Natural killer cell (primary cell): ENCODE measurements around the gene OLFM3. TPM values are rescaled to one million over a fixed set of nuclear protein-coding genes. Genes with fewer than 3 reads are reported as not detected.

Source experiments
- ATAC-seq, 3 donors: fragments of 150-1000 bp in 2 of 3; fragments of 200-7000 bp in 1 of 3; cut with Tn5 transposase; 1 replicate in 1 of 3; 2 replicates in 2 of 3; pipeline ENCODE4 v1.10.0; 2021; ENCODE audit warnings: mild to moderate bottlenecking in 2 of 3, moderate library complexity in 2 of 3
- DNase-seq, 2 donors: peaks; one replicate each; pipeline versions ENCODE4 v3.0.0 to v3.0.0-alpha.2; 2013 to 2021; ENCODE audit warnings: mixed read lengths in 1 of 2
- H3K27ac ChIP-seq: one replicate; pipeline ENCODE4 v1.5.1; 2013; ENCODE audit warnings: mild to moderate bottlenecking, low read length
- H3K27me3 ChIP-seq: one replicate; pipeline ENCODE4 v1.6.1; 2013; ENCODE audit warnings: low read length; ENCODE audit not compliant: control insufficient read depth, insufficient read depth
- H3K36me3 ChIP-seq: one replicate; pipeline ENCODE4 v1.6.1; 2013; ENCODE audit warnings: low read length; ENCODE audit not compliant: control insufficient read depth, insufficient read depth
- H3K4me1 ChIP-seq: one replicate; pipeline ENCODE4 v1.6.1; 2013; ENCODE audit warnings: low read length; ENCODE audit not compliant: control insufficient read depth, insufficient read depth
- H3K4me3 ChIP-seq: one replicate; pipeline ENCODE4 v1.5.1; 2013; ENCODE audit warnings: low read length
- H3K9me3 ChIP-seq: one replicate; pipeline ENCODE4 v1.6.1; 2013; ENCODE audit warnings: low read length; ENCODE audit not compliant: control insufficient read depth, insufficient read depth
- H3K27ac Mint-ChIP-seq, 2 donors: one replicate each; pipeline ENCODE4 v1.8.0; 2022; ENCODE audit warnings: mild to moderate bottlenecking in 2 of 2, mixed read lengths in 2 of 2, moderate library complexity in 1 of 2
- H3K27me3 Mint-ChIP-seq, 2 donors: one replicate each; pipeline ENCODE4 v1.8.0; 2022; ENCODE audit warnings: low read depth in 2 of 2, mixed read lengths in 2 of 2
- H3K36me3 Mint-ChIP-seq: one replicate; pipeline ENCODE4 v1.8.0; 2022; ENCODE audit warnings: mixed read lengths
- H3K4me1 Mint-ChIP-seq, 2 donors: one replicate each; pipeline ENCODE4 v1.8.0; 2022; ENCODE audit warnings: mixed read lengths in 2 of 2
- H3K4me3 Mint-ChIP-seq: one replicate; pipeline ENCODE4 v1.8.0; 2022; ENCODE audit warnings: mild to moderate bottlenecking, moderate library complexity, mixed read lengths
- H3K9me3 Mint-ChIP-seq, 2 donors: one replicate each; pipeline ENCODE4 v1.8.0; 2022; ENCODE audit warnings: mixed read lengths in 2 of 2
- WGBS: methylation state at CpG from one replicate; pipeline ENCODE4 v1.1.7; 2013; ENCODE audit warnings: missing lambda C conversion rate; ENCODE audit not compliant: insufficient coverage; 5-methylcytosine and 5-hydroxymethylcytosine counted together
- intact Hi-C: fragments of 100-400 bp; cut with micrococcal nuclease; formaldehyde crosslinking; loops from one replicate; pipeline ENCODE4 v1.14.2; 2022
- total RNA-seq, 4 donors: library from RNA; stranded (reverse); fragments of 120-200 nt in 1 of 4; gene quantifications; one replicate each; pipeline versions ENCODE4 v1.2.3 to v1.2.4, GENCODE V29; 2013 to 2022
- TF ChIP-seq, protein P1 (sequence below): fragments of 200-600 bp; IDR thresholded peaks from one replicate; pipeline ENCODE4 v1.8.0; 2022; ENCODE audit warnings: antibody characterized with exemption

OLFM3 gene
- total RNA-seq, 3 donors from 2014 or later (not counting 1 experiment from before 2014, with no cell fraction given), result not detected

DNA sequence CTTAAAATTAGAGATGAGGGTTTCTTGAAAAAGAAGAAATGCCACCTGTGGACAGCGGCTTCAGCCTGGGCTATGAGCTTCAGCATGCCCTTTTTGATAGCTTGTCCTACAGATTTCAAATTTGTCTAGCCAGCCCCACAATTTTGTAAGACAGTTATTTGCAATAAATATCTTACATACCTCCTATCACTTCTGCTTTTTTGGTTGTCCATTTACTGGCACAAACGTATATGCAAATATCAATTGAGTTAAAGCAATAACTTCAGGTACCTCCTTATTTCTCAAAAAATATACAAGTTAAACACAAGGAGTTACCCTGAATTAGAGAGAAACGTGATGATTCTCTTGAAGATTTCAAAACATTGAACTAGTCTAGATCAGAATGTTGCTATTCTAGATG, 53.5 kb downstream of the OLFM3 start:
- ATAC-seq (no peak), DNase-seq (no peak)
- no peak overlapping the region for H3K27ac ChIP-seq
- no peaks in the 10 kb centered on the region for H3K4me1 ChIP-seq
- TF ChIP-seq, protein P1, sequence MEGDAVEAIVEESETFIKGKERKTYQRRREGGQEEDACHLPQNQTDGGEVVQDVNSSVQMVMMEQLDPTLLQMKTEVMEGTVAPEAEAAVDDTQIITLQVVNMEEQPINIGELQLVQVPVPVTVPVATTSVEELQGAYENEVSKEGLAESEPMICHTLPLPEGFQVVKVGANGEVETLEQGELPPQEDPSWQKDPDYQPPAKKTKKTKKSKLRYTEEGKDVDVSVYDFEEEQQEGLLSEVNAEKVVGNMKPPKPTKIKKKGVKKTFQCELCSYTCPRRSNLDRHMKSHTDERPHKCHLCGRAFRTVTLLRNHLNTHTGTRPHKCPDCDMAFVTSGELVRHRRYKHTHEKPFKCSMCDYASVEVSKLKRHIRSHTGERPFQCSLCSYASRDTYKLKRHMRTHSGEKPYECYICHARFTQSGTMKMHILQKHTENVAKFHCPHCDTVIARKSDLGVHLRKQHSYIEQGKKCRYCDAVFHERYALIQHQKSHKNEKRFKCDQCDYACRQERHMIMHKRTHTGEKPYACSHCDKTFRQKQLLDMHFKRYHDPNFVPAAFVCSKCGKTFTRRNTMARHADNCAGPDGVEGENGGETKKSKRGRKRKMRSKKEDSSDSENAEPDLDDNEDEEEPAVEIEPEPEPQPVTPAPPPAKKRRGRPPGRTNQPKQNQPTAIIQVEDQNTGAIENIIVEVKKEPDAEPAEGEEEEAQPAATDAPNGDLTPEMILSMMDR, result no peak
- intact Hi-C loops, result no loop called here
- Mint-ChIP-seq H3K9me3 (peaks cover 2% of the 10 kb centered on the region in 2 donors), H3K27me3 (no peaks in the 10 kb centered on the region), H3K27ac (no peak overlapping the region), H3K4me3 (no peak overlapping the region), H3K36me3 (no peaks in the 10 kb centered on the region), H3K4me1 (no peaks in the 10 kb centered on the region)
- WGBS, result 90% methylated on average over 1 of the region's 3 CpGs
- H3K36me3 ChIP-seq, result no peaks in the 10 kb centered on the region
- H3K4me3 ChIP-seq, result no peak overlapping the region
- no peaks in the 10 kb centered on the region for H3K27me3 ChIP-seq
- no peaks in the 10 kb centered on the region for H3K9me3 ChIP-seq

DNA sequence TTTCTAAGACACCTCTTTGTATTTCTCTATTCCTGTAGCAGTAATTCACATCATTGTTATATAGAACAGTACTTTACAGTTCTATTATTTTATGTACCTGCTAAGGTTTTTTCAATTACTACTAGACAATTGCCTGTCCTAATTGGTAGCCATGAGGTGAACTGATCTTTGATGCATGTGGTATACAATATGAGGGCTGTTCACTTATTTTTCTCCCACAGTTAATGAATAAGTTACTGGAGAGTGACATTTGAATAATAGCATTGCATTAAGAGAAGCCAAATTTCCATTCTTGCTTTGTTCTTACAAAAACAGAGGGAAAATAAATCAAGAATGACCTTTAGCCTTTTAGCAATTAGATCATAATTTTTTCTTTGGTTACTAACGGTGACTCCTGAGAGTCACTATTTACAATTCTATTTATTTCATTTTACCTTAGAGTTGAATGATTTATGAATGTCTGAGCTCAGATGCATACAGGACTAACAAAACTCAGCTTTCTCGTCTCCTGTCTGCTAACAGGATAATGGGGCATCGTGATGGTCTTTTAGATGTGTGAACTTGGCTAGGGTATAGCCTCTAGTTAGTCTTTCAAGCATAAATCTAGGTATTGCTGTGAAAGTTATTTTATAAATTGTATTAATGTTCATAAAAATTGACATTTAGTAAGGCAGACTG, 54.1 kb downstream of the OLFM3 start:
- Histone ChIP-seq H3K9me3 (no peaks in the 10 kb centered on the region), H3K4me1 (no peaks in the 10 kb centered on the region), H3K27me3 (no peaks in the 10 kb centered on the region), H3K4me3 (no peak overlapping the region), H3K27ac (no peak overlapping the region), H3K36me3 (no peaks in the 10 kb centered on the region)
- H3K4me3 Mint-ChIP-seq, result no peak overlapping the region
- intact Hi-C loops, result no loop called here
- DNase-seq (no peak), ATAC-seq (no peak)
- 83% methylated on average over 1 of the region's 3 CpGs for WGBS
- H3K4me1 Mint-ChIP-seq, result no peaks in the 10 kb centered on the region
- H3K27me3 Mint-ChIP-seq, result no peaks in the 10 kb centered on the region
- TF ChIP-seq, protein P1, result no peak
- no peaks in the 10 kb centered on the region for H3K36me3 Mint-ChIP-seq
- peaks cover 3% of the 10 kb centered on the region in 2 donors for H3K9me3 Mint-ChIP-seq
- no peak overlapping the region for H3K27ac Mint-ChIP-seq

DNA sequence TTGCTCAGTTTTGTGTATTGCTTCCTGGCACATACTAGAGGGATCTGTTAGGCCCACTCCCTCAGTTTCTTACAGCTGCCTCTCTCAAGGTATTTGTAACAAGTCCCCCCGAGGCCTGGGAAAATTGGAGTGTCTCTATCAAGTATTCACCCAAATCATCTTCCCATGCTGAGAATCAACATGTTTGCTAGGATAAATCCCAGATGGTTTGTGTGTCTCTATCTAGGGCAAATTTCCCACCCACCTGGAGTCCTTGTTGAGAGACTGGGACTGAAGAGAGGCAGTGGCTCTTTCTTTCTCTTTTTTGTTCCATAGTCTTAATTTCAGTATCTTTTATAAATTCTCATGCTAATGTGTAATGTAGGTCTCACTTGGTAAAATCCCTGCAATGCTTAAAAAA, 58.0 kb downstream of the OLFM3 start:
- H3K27ac ChIP-seq, result no peak overlapping the region
- no peak overlapping the region for H3K4me3 Mint-ChIP-seq
- no peaks in the 10 kb centered on the region for H3K27me3 Mint-ChIP-seq
- no peaks in the 10 kb centered on the region for H3K27me3 ChIP-seq
- H3K9me3 Mint-ChIP-seq, result peaks cover 6 to 14% of the 10 kb centered on the region in 2 donors
- no CpG with 5 or more reads among the region's 1 CpG for WGBS
- ATAC-seq (no peak), DNase-seq (no peak)
- H3K4me3 ChIP-seq, result no peak overlapping the region
- no peaks in the 10 kb centered on the region for H3K36me3 ChIP-seq
- no peaks in the 10 kb centered on the region for H3K4me1 Mint-ChIP-seq
- TF ChIP-seq, protein P1, result no peak
- H3K9me3 ChIP-seq, result no peaks in the 10 kb centered on the region
- H3K27ac Mint-ChIP-seq, result no peak overlapping the region
- intact Hi-C loops, result no loop called here
- no peaks in the 10 kb centered on the region for H3K36me3 Mint-ChIP-seq
- no peaks in the 10 kb centered on the region for H3K4me1 ChIP-seq

DNA sequence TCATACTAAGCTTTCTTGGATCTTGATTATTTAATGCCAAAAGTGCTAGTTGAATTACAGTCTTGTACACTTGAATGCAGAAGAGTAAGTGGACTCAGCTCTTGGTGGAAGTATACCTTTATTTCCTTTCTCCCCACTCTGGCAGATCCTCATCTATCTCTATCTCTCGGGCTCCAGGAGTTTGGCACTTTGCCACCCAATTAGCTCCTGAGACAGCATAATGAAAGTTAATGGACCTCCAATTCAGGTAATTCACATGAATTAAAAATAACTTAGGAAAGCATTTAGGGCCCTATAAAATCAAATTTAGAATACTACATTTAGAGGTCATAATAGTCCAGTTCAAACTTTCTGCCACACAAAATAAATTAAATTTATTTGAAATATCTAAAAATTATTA, 67.4 kb downstream of the OLFM3 start:
- Mint-ChIP-seq H3K4me1 (no peaks in the 10 kb centered on the region), H3K27me3 (no peaks in the 10 kb centered on the region), H3K4me3 (no peak overlapping the region), H3K36me3 (no peaks in the 10 kb centered on the region), H3K27ac (no peak overlapping the region), H3K9me3 (peaks cover 10 to 11% of the 10 kb centered on the region in 2 donors)
- ATAC-seq, result no peak
- Histone ChIP-seq H3K9me3 (no peaks in the 10 kb centered on the region), H3K4me1 (no peaks in the 10 kb centered on the region), H3K27me3 (no peaks in the 10 kb centered on the region), H3K4me3 (no peak overlapping the region), H3K36me3 (no peaks in the 10 kb centered on the region), H3K27ac (no peak overlapping the region)
- no peak for DNase-seq
- intact Hi-C loops, result no loop called here
- WGBS, result 100% methylated on average over 1 of the region's 1 CpG
- TF ChIP-seq, protein P1, result no peak
